Tibial nerve (tissue), 3 donors: ENCODE data around the gene ATG10.

Experiments
- CTCF ChIP-seq, 5 experiments: fragments of 200-600 bp in 3 of 5; fragments of 450-650 bp in 2 of 5; sonication (generic) in 3 of 5; IDR thresholded peaks; one replicate each; pipeline ENCODE4 v1.5.1; 2016 to 2019; ENCODE audit warnings: antibody characterized with exemption in 5 of 5, mild to moderate bottlenecking in 3 of 5, moderate library complexity in 2 of 5
- POLR2A ChIP-seq, 2 donors: fragments of 450-650 bp; IDR thresholded peaks; one replicate each; pipeline ENCODE4 v1.6.1; 2017; ENCODE audit warnings: antibody characterized with exemption in 2 of 2, mild to moderate bottlenecking in 2 of 2, moderate library complexity in 2 of 2

GRCh38 chr5:82257247-82257646, 285.4 kb downstream of the ATG10 start:
- TF ChIP-seq POLR2A (IDR thresholded peaks at IDR 0.05), result no peak
- TF ChIP-seq CTCF (IDR thresholded peaks at IDR 0.05), result no peak
